HepG2 (cell line): Measurements from ENCODE around the gene KRTAP5-8. TPM values are rescaled to one million over a fixed set of nuclear protein-coding genes. Genes with fewer than 3 reads are reported as not detected.

Experiments
- FLYWCH1 ChIP-seq: sonication (generic); formaldehyde crosslinking; IDR thresholded peaks from 2 replicates; pipeline ENCODE4 v1.8.1; 2023; ENCODE audit warnings: mild to moderate bottlenecking, missing genetic modification reagents
- FOXA3 ChIP-seq: IDR thresholded peaks from 2 replicates; pipeline ENCODE4 v1.6.1; 2016; ENCODE audit warnings: missing genetic modification reagents, missing compliant biosample characterization
- FUBP1 ChIP-seq: sonication (generic); formaldehyde crosslinking; IDR thresholded peaks from 2 replicates; pipeline ENCODE4 v1.5.1; 2020; ENCODE audit warnings: missing genetic modification reagents, mild to moderate bottlenecking, borderline replicate concordance
- HOXA9 ChIP-seq: sonication (generic); formaldehyde crosslinking; IDR thresholded peaks from 2 replicates; pipeline ENCODE4 v1.8.1; 2022; ENCODE audit warnings: missing genetic modification reagents, mild to moderate bottlenecking, moderate library complexity, borderline replicate concordance
- IRX3 ChIP-seq: sonication (generic); formaldehyde crosslinking; IDR thresholded peaks from 2 replicates; pipeline ENCODE4 v1.8.1; 2023; ENCODE audit warnings: mild to moderate bottlenecking, low read depth, missing genetic modification reagents, borderline replicate concordance
- PHF5A ChIP-seq: IDR thresholded peaks from one replicate; pipeline ENCODE4 v1.6.1; 2018; ENCODE audit warnings: low read depth, missing genetic modification reagents; ENCODE audit not compliant: unreplicated experiment
- PITX1 ChIP-seq: sonication (generic); formaldehyde crosslinking; IDR thresholded peaks from 2 replicates; pipeline ENCODE4 v1.5.1; 2020; ENCODE audit warnings: mild to moderate bottlenecking, missing genetic modification reagents
- REL ChIP-seq: sonication (generic); formaldehyde crosslinking; conservative IDR thresholded peaks from 2 replicates; pipeline ENCODE4 v1.8.0; 2022; ENCODE audit warnings: mild to moderate bottlenecking, missing genetic modification reagents, moderate library complexity
- RFXANK ChIP-seq: IDR thresholded peaks from 2 replicates; pipeline ENCODE4 v1.6.1; 2016
- SP1 ChIP-seq, 2 experiments: fragments of 450-650 bp in 1 of 2; sonication (generic) in 1 of 2; formaldehyde crosslinking in 1 of 2; IDR thresholded peaks; 2 replicates each; pipeline versions ENCODE4 v1.4.0 to v1.6.1; 2016 to 2020; ENCODE audit warnings: missing genetic modification reagents in 1 of 2
- TMF1 ChIP-seq: sonication (generic); formaldehyde crosslinking; IDR thresholded peaks from 2 replicates; pipeline ENCODE4 v1.8.1; 2022; ENCODE audit warnings: low read depth, missing genetic modification reagents
- ZBTB14 ChIP-seq: sonication (generic); formaldehyde crosslinking; IDR thresholded peaks from 2 replicates; pipeline ENCODE4 v1.4.0; 2020; ENCODE audit warnings: missing genetic modification reagents
- ZBTB38 ChIP-seq: sonication (generic); formaldehyde crosslinking; IDR thresholded peaks from 2 replicates; pipeline ENCODE4 v1.5.1; 2020; ENCODE audit warnings: mild to moderate bottlenecking, missing genetic modification reagents
- ZNF75D ChIP-seq: sonication (generic); formaldehyde crosslinking; IDR thresholded peaks from 2 replicates; pipeline ENCODE4 v1.8.1; 2023; ENCODE audit warnings: missing genetic modification reagents, mild to moderate bottlenecking, borderline replicate concordance
- ZNF788 ChIP-seq: sonication (generic); formaldehyde crosslinking; IDR thresholded peaks from 2 replicates; pipeline ENCODE4 v1.5.0; 2020; ENCODE audit warnings: mild to moderate bottlenecking, missing genetic modification reagents, borderline replicate concordance
- ZSCAN20 ChIP-seq: sonication (generic); formaldehyde crosslinking; IDR thresholded peaks from 2 replicates; pipeline ENCODE4 v1.4.0; 2020; ENCODE audit warnings: missing genetic modification reagents, mild to moderate bottlenecking, borderline replicate concordance
- polyA plus RNA-seq, 8 experiments: library from polyadenylated mRNA; depleted of rRNA in 3 of 8; stranded (reverse) in 7 of 8; unstranded in 1 of 8; fragments of >200 nt; fragmentation: Illumina TruSeq in 4 of 8; extraction: Trizol in 4 of 8; gene quantifications; 2 replicates each; pipeline versions ENCODE4 v1.2.1 to v1.2.3, GENCODE V29; 2011 to 2016; ENCODE audit warnings: low read depth in 4 of 8, missing spikeins in 1 of 8, mixed read lengths in 1 of 8; ENCODE audit not compliant: insufficient read depth in 1 of 8
- total RNA-seq, 5 experiments: library from RNA; depleted of rRNA; stranded (reverse); fragments of >200 nt; fragmentation: Illumina TruSeq; extraction: Trizol; gene quantifications; 2 replicates each; pipeline ENCODE4 v1.2.3, GENCODE V29; 2016; ENCODE audit warnings: low read depth in 1 of 5
- TF ChIP-seq, protein P1 (sequence below): sonication (generic); formaldehyde crosslinking; IDR thresholded peaks from 2 replicates; pipeline ENCODE4 v1.5.1; 2020; ENCODE audit warnings: mild to moderate bottlenecking, missing genetic modification reagents, borderline replicate concordance
- TF ChIP-seq, protein P2 (sequence below): sonication (generic); formaldehyde crosslinking; IDR thresholded peaks from 2 replicates; pipeline ENCODE4 v1.5.1; 2020; ENCODE audit warnings: mild to moderate bottlenecking, missing genetic modification reagents, moderate library complexity
- TF ChIP-seq, protein P3 (sequence below): sonication (generic); formaldehyde crosslinking; conservative IDR thresholded peaks from 2 replicates; pipeline ENCODE4 v1.4.0; 2020; ENCODE audit warnings: missing genetic modification reagents
- TF ChIP-seq, protein P4 (sequence below): sonication (generic); formaldehyde crosslinking; IDR thresholded peaks from 2 replicates; pipeline ENCODE4 v1.8.1; 2023; ENCODE audit warnings: mild to moderate bottlenecking, inconsistent platforms, moderate library complexity, missing genetic modification reagents, borderline replicate concordance

KRTAP5-8 gene
- total and polyA plus RNA-seq, 2 of the 13 experiments (the other 11 are each of a cell fraction or from before 2014, with no cell fraction given), result 0.20 TPM; not detected in 1

GRCh38 chr11:71580057-71581003 is 42.5 kb downstream of the KRTAP5-8 start (continued):
- no peak for TF ChIP-seq ZBTB38 (CRISPR knock-in tag)
- TF ChIP-seq IRX3 (CRISPR knock-in tag), result no peak
- TF ChIP-seq, protein P1, sequence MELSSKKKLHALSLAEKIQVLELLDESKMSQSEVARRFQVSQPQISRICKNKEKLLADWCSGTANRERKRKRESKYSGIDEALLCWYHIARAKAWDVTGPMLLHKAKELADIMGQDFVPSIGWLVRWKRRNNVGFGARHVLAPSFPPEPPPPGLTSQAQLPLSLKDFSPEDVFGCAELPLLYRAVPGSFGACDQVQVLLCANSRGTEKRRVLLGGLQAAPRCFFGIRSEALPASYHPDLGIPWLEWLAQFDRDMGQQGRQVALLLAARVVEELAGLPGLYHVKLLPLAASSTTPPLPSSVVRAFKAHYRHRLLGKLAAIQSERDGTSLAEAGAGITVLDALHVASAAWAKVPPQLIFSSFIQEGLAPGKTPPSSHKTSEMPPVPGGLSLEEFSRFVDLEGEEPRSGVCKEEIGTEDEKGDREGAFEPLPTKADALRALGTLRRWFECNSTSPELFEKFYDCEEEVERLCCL, result 0 out of 2 replicates have a peak, but pooled peaks have one; percentile 42
- no peak for TF ChIP-seq RFXANK (CRISPR knock-in tag)
- no peak for TF ChIP-seq ZBTB14 (CRISPR knock-in tag)
- TF ChIP-seq, protein P2, sequence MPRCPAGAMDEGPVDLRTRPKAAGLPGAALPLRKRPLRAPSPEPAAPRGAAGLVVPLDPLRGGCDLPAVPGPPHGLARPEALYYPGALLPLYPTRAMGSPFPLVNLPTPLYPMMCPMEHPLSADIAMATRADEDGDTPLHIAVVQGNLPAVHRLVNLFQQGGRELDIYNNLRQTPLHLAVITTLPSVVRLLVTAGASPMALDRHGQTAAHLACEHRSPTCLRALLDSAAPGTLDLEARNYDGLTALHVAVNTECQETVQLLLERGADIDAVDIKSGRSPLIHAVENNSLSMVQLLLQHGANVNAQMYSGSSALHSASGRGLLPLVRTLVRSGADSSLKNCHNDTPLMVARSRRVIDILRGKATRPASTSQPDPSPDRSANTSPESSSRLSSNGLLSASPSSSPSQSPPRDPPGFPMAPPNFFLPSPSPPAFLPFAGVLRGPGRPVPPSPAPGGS (CRISPR knock-in tag), result no peak
- no peak for TF ChIP-seq ZSCAN20 (CRISPR knock-in tag)
- TF ChIP-seq FLYWCH1 (CRISPR knock-in tag), result no peak
- no peak for TF ChIP-seq PHF5A (CRISPR knock-in tag)
- TF ChIP-seq ZNF75D (CRISPR knock-in tag), result no peak
- no peak for TF ChIP-seq SP1 (IDR thresholded peaks at IDR 0.05)
- no peak for TF ChIP-seq SP1 (CRISPR knock-in tag; IDR thresholded peaks at IDR 0.05)
- TF ChIP-seq, protein P3, sequence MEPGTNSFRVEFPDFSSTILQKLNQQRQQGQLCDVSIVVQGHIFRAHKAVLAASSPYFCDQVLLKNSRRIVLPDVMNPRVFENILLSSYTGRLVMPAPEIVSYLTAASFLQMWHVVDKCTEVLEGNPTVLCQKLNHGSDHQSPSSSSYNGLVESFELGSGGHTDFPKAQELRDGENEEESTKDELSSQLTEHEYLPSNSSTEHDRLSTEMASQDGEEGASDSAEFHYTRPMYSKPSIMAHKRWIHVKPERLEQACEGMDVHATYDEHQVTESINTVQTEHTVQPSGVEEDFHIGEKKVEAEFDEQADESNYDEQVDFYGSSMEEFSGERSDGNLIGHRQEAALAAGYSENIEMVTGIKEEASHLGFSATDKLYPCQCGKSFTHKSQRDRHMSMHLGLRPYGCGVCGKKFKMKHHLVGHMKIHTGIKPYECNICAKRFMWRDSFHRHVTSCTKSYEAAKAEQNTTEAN (CRISPR knock-in tag), result no peak
- TF ChIP-seq ZNF788 (CRISPR knock-in tag), result no peak
- no peak for TF ChIP-seq HOXA9 (CRISPR knock-in tag)
- TF ChIP-seq FUBP1 (CRISPR knock-in tag), result no peak
- TF ChIP-seq PITX1 (CRISPR knock-in tag), result no peak
- no peak; the same call in 1 of the 2 replicates for TF ChIP-seq FOXA3 (CRISPR knock-in tag)
- no peak for TF ChIP-seq REL (CRISPR knock-in tag)
- no peak for TF ChIP-seq TMF1 (CRISPR knock-in tag)
- TF ChIP-seq, protein P4, sequence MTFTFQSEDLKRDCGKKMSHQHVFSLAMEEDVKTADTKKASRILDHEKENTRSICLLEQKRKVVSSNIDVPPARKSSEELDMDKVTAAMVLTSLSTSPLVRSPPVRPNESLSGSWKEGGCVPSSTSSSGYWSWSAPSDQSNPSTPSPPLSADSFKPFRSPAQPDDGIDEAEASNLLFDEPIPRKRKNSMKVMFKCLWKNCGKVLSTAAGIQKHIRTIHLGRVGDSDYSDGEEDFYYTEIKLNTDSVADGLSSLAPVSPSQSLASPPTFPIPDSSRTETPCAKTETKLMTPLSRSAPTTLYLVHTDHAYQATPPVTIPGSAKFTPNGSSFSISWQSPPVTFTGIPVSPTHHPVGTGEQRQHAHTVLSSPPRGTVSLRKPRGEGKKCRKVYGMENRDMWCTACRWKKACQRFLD (CRISPR knock-in tag), result no peak
